NB4 (cell line): ENCODE measurements around the gene PTPRD.

Source experiments
- DNase-seq: peaks from one replicate; pipeline ENCODE4 v3.0.0; 2010; ENCODE audit warnings: low read depth
- H3K4me3 ChIP-seq: one replicate; pipeline ENCODE4 v1.5.1; 2011; ENCODE audit warnings: mild to moderate bottlenecking, low read depth, low read length, moderate library complexity
- MYC ChIP-seq: IDR thresholded peaks from 2 replicates; pipeline ENCODE4 v1.6.1; 2011; ENCODE audit warnings: low read depth, low read length
- POLR2A ChIP-seq: IDR thresholded peaks from 2 replicates; pipeline ENCODE4 v1.6.1; 2011; ENCODE audit warnings: mild to moderate bottlenecking; ENCODE audit not compliant: insufficient read length; ENCODE audit errors: extremely low read depth
- TF ChIP-seq, protein P1 (sequence below): IDR thresholded peaks from 2 replicates; pipeline ENCODE4 v1.6.1; 2011; ENCODE audit warnings: low read depth, low read length
- TF ChIP-seq, protein P2 (sequence below): IDR thresholded peaks from one replicate; pipeline ENCODE4 v1.5.1; 2012; ENCODE audit warnings: low read depth, low read length

The PTPRD gene

DNA sequence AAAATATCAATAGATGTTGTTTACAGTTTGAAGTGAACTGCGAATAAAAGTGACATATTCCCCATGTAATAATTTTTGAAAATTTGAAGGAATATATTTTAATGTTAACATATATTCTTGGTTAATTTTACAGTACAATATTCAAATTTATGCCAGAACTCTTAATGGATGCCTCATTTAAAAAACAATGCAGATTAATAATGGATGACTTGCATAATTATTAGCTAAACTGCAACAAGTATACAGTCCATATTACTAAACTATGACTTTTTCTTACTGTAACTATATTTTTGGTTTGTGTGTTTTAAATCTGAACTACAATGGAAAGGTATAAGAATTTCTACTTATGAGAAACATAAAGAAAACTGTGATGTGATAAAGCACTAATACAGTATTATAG, 1390.1 kb downstream of the PTPRD start:
- no peak for DNase-seq
- H3K4me3 ChIP-seq = no peak overlapping the region
- TF ChIP-seq, protein P1, sequence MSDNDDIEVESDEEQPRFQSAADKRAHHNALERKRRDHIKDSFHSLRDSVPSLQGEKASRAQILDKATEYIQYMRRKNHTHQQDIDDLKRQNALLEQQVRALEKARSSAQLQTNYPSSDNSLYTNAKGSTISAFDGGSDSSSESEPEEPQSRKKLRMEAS = no peak
- TF ChIP-seq MYC (no peak), POLR2A (no peak)
- TF ChIP-seq, protein P2, sequence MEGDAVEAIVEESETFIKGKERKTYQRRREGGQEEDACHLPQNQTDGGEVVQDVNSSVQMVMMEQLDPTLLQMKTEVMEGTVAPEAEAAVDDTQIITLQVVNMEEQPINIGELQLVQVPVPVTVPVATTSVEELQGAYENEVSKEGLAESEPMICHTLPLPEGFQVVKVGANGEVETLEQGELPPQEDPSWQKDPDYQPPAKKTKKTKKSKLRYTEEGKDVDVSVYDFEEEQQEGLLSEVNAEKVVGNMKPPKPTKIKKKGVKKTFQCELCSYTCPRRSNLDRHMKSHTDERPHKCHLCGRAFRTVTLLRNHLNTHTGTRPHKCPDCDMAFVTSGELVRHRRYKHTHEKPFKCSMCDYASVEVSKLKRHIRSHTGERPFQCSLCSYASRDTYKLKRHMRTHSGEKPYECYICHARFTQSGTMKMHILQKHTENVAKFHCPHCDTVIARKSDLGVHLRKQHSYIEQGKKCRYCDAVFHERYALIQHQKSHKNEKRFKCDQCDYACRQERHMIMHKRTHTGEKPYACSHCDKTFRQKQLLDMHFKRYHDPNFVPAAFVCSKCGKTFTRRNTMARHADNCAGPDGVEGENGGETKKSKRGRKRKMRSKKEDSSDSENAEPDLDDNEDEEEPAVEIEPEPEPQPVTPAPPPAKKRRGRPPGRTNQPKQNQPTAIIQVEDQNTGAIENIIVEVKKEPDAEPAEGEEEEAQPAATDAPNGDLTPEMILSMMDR = no peak

DNA sequence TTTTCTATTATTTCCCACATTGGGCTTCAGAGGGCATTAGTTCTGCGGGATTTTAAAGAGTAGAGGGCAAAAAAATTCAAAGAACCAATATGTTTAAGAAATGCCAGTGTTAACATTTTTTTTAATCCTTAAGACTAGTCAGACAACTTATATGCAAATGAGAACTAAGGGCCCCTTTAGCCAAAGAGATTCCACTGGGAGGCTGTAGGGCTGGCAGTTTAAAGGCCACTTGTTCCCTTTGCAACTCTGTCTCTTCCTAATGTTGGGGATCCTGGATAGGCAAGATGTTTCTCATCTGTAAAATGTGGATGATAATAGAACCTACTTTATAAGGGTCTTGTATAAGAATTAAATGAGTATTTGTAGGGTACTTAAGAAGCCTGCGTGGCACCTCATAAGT, 1395.9 kb downstream of the PTPRD start:
- no peak overlapping the region for H3K4me3 ChIP-seq
- no peak for DNase-seq
- TF ChIP-seq POLR2A = no peak
- TF ChIP-seq, protein P2 = no peak
- no peak for TF ChIP-seq MYC
- TF ChIP-seq, protein P1 = no peak

DNA sequence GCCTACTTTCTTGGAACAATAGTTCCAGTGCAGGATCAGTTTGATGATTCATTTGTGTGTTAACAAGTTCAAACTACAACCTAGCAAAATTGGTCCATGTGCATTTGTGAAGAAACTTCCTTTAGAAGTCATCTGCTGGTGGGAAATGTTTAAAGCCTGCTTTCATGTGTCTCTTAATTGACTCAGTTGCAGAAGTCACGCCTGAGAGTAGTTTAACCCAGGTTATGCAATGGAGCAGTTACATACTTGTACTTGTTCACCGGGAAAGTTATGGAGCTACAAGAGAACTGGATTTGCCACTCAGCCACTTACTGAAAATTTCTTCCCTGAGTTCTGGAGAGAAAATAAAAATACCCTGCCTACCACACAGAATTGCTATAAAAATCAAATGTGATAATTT, 1397.8 kb downstream of the PTPRD start:
- no peak overlapping the region for H3K4me3 ChIP-seq
- TF ChIP-seq MYC = no peak
- TF ChIP-seq, protein P2 = no peak
- TF ChIP-seq, protein P1 = no peak
- DNase-seq = no peak

DNA sequence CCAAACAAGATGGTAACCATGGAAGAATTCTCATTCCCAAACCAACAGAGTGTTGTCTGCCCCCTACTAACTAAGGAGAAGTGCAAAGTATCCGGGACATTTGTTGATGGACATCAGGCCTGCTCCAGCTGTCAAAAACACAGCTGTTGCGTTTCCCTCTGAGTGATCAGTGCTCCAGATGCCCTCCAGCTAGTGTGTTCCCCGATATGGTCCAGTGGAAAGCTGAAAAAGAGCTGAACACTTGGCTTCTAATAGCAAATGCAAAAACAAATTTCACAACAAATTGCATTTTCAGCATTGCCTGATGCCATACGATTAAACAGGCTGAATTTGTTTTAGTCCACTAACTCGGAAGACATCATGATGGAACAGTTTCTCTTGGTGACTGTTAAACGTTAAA, 1398.7 kb downstream of the PTPRD start:
- no peak for TF ChIP-seq MYC
- TF ChIP-seq, protein P2 = no peak
- no peak for DNase-seq
- no peak overlapping the region for H3K4me3 ChIP-seq

DNA sequence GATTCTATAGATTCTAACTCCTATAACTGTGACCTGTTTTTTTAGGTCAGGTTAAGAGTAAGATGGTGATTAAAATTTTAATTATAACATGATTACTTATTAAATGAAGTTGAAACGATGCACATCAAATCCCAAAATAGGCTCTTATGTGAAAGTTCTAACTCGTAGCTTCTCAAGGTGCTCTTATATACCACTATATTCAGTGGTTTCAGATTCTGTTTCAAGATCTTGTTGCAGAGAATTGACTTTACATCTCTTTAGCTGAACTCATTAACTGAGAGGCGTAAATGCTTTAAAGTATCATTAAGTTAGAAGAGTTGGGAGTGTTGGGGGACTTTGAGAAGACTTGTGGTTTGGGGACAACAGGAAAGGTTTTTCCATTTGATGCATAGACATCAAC, 1399.8 kb downstream of the PTPRD start:
- no peak for DNase-seq
- no peak overlapping the region for H3K4me3 ChIP-seq
- TF ChIP-seq, protein P2 = no peak
- TF ChIP-seq MYC = no peak
- TF ChIP-seq POLR2A = no peak

DNA sequence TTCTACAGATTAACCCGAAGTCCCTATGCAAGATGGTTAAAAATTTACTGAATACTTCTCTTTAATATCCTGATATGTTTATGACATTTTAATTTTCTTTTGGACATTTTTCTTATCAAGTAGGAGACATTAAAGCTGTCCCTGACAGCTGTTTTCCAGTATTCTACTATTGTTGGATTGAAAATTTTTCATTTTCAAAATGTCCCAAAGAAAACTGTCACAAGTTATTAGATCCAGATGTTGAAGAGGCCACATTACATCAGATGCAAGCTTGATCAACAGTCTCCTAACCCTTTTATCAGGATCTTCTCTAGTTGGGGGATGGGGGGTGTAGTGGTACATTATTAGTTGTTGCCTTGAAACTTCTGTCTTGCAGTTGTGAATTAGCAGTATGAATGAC, 1410.5 kb downstream of the PTPRD start:
- TF ChIP-seq, protein P1 = no peak
- TF ChIP-seq POLR2A (no peak), MYC (no peak)
- TF ChIP-seq, protein P2 = no peak
- H3K4me3 ChIP-seq = no peak overlapping the region
- DNase-seq = no peak
